GM12891 (cell line): Measurements from ENCODE around the gene RPS27A.

ENCODE experiments used
- POLR2A ChIP-seq: IDR thresholded peaks from 2 replicates; pipeline ENCODE4 v1.6.1; 2011; ENCODE audit warnings: low read depth, low read length, control low read depth
- TAF1 ChIP-seq: IDR thresholded peaks from 2 replicates; pipeline ENCODE4 v1.6.1; 2011; ENCODE audit warnings: low read depth, low read length, control low read depth

DNA sequence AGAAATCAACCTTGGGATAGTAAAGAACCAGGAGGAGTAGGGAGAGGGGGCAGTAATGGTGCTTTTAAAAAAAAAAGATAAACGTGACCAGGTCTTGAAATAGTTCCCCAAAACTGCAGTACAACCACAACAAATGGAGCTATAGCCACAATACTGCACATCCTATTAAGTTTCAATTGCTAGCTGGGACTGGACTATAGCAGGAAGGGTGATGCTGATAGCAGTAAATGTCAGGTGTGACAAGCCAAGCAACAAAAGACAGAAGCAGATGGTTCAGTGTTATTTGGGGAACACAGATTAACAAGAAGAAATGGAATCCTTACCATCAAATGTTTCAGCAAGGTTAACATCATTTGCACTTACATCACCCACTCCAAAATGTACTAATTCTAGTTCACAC, 10.1 kb downstream of the RPS27A start:
- TF ChIP-seq POLR2A, result no peak
- TF ChIP-seq TAF1, result no peak
